Neural cell (in vitro differentiated cells): ENCODE data around the gene NRXN2. TPM values are rescaled to one million over a fixed set of nuclear protein-coding genes. Genes with fewer than 3 reads are reported as not detected.

Source experiments
- H2AFZ ChIP-seq: fragments of 200-600, 300-800 bp; sonication (generic), shearing (Covaris generic); 2 replicates; pipeline ENCODE4 v1.6.0; 2014; ENCODE audit warnings: low read depth, mild to moderate bottlenecking, antibody characterized with exemption, low read length, moderate library complexity
- H3F3A ChIP-seq: fragments of 200-600 bp; shearing (Covaris generic); 2 replicates; pipeline ENCODE4 v1.6.1; 2016; ENCODE audit warnings: mild to moderate bottlenecking, moderate library complexity, mixed read lengths, antibody characterized with exemption, low read length; ENCODE audit not compliant: insufficient read depth, poor library complexity, severe bottlenecking
- H3K27ac ChIP-seq: fragments of 200-600, 300-800 bp; sonication (generic), shearing (Covaris generic); 2 replicates; pipeline ENCODE4 v1.5.1; 2014; ENCODE audit warnings: mild to moderate bottlenecking, low read length, moderate library complexity
- H3K27me3 ChIP-seq: fragments of 300-800, 200-600 bp; sonication (generic), shearing (Covaris generic); 2 replicates; pipeline ENCODE4 v1.6.0; 2014; ENCODE audit warnings: mild to moderate bottlenecking, low read depth, low read length, moderate library complexity; ENCODE audit not compliant: insufficient read depth
- H3K36me3 ChIP-seq: fragments of 300-800, 200-600 bp; sonication (generic), shearing (Covaris generic); 2 replicates; pipeline ENCODE4 v1.5.1; 2014; ENCODE audit warnings: mild to moderate bottlenecking, antibody characterized with exemption, low read length, moderate library complexity; ENCODE audit not compliant: insufficient read depth
- H3K4me2 ChIP-seq: fragments of 300-800, 200-600 bp; sonication (generic), shearing (Covaris generic); 2 replicates; pipeline ENCODE4 v1.6.0; 2014; ENCODE audit warnings: mild to moderate bottlenecking, low read length
- H3K4me3 ChIP-seq: fragments of 300-800, 200-600 bp; sonication (generic), shearing (Covaris generic); 2 replicates; pipeline ENCODE4 v1.5.1; 2014; ENCODE audit warnings: mild to moderate bottlenecking, low read length, moderate library complexity
- H3K79me2 ChIP-seq: fragments of 200-600 bp; shearing (Covaris generic); replicated peaks from 2 replicates; pipeline ENCODE4 v1.6.0; 2014; ENCODE audit warnings: mild to moderate bottlenecking, low read length, moderate library complexity; ENCODE audit not compliant: insufficient read depth
- H3K9ac ChIP-seq: fragments of 300-800, 200-600 bp; sonication (generic), shearing (Covaris generic); 2 replicates; pipeline ENCODE4 v1.6.1; 2016; ENCODE audit warnings: mild to moderate bottlenecking, low read length, mixed read lengths
- H3K9me2 ChIP-seq: fragments of 200-600 bp; shearing (Covaris generic); 2 replicates; pipeline ENCODE4 v1.6.1; 2016; ENCODE audit warnings: mild to moderate bottlenecking, low read length, mixed read lengths; ENCODE audit not compliant: insufficient read depth
- H3K9me3 ChIP-seq: fragments of 200-600, 300-800 bp; sonication (generic), shearing (Covaris generic); 2 replicates; pipeline ENCODE4 v1.6.1; 2016; ENCODE audit warnings: mild to moderate bottlenecking, mixed run types, low read length, moderate library complexity, mixed read lengths
- H4K20me1 ChIP-seq: fragments of 200-600 bp; shearing (Covaris generic); 2 replicates; pipeline ENCODE4 v1.6.1; 2016; ENCODE audit warnings: mild to moderate bottlenecking, mixed run types; ENCODE audit not compliant: insufficient read depth
- EP300 ChIP-seq: fragments of 450-650 bp; conservative IDR thresholded peaks from 2 replicates; pipeline ENCODE4 v1.6.1; 2014; ENCODE audit warnings: antibody characterized with exemption, mild to moderate bottlenecking, moderate library complexity; ENCODE audit not compliant: poor library complexity, severe bottlenecking
- EZH2 ChIP-seq: fragments of 200-600, 300-800 bp; shearing (Covaris generic), sonication (generic); IDR thresholded peaks from 2 replicates; pipeline ENCODE4 v1.6.1; 2014; ENCODE audit warnings: antibody characterized with exemption, low read length, borderline replicate concordance, mild to moderate bottlenecking; ENCODE audit not compliant: insufficient read depth, poor library complexity, severe bottlenecking
- MXI1 ChIP-seq: fragments of 450-650 bp; conservative IDR thresholded peaks from 2 replicates; pipeline ENCODE4 v1.6.1; 2014; ENCODE audit warnings: antibody characterized with exemption, mild to moderate bottlenecking; ENCODE audit not compliant: poor library complexity, severe bottlenecking
- POLR2AphosphoS5 ChIP-seq: IDR thresholded peaks from 2 replicates; pipeline ENCODE4 v1.6.1; 2012
- RAD21 ChIP-seq: fragments of 450-650 bp; conservative IDR thresholded peaks from 2 replicates; pipeline ENCODE4 v1.6.1; 2014; ENCODE audit warnings: antibody characterized with exemption, mild to moderate bottlenecking, moderate library complexity
- REST ChIP-seq: IDR thresholded peaks from 2 replicates; pipeline ENCODE4 v1.6.1; 2012; ENCODE audit warnings: borderline replicate concordance
- SMC3 ChIP-seq: fragments of 450-650 bp; conservative IDR thresholded peaks from 2 replicates; pipeline ENCODE4 v1.6.1; 2014; ENCODE audit warnings: antibody characterized with exemption, mild to moderate bottlenecking, moderate library complexity; ENCODE audit not compliant: poor library complexity
- TAF1 ChIP-seq: IDR thresholded peaks from 2 replicates; pipeline ENCODE4 v1.6.1; 2012; ENCODE audit warnings: low read depth
- polyA plus RNA-seq: library from polyadenylated mRNA; depleted of rRNA; stranded (reverse); fragments of >200 nt; gene quantifications from 2 replicates; pipeline ENCODE4 v1.2.3, GENCODE V29; 2014
- TF ChIP-seq, protein P1 (sequence below): fragments of 450-650 bp; IDR thresholded peaks from 2 replicates; pipeline ENCODE4 v1.5.1; 2014; ENCODE audit warnings: antibody characterized with exemption, mild to moderate bottlenecking, moderate library complexity; ENCODE audit not compliant: poor library complexity, severe bottlenecking

NRXN2 gene
- polyA plus RNA-seq, 1 donor from 2014 or later: 68.0 TPM

DNA sequence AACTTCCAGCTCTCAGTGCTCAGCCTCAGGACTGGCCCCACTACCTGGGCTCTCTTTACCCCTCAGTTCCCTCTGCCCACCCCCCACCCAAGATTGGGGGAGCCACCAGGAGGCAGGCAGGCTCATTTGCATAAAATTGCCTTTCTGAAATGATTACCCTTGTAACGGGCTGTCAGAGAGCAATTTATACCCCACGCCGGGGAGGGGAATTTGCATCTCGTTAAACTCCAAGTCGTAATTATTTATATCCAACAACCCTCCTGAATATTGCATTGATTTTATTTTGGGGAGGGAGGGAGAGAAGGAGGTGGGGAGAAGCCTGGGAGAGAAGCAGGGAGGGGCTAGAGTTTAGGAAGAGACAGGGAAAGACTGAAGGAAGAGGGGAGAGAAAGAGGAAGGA, 8.3 kb downstream of the NRXN2 start:
- Histone ChIP-seq H3K79me2 (peaks cover 56% of the 10 kb centered on the region), H3F3A (no peaks in the 10 kb centered on the region), H3K4me3 (peak overlapping the region; percentile 64), H3K27me3 (no peaks in the 10 kb centered on the region), H3K9me2 (no peaks in the 10 kb centered on the region), H3K36me3 (no peaks in the 10 kb centered on the region), H3K9me3 (no peaks in the 10 kb centered on the region), H3K27ac (peak overlapping the region; percentile 88), H2AFZ (no peak overlapping the region), H3K9ac (peak overlapping the region; percentile 64), H3K4me2 (peak overlapping the region; percentile 36), H4K20me1 (peaks cover 47% of the 10 kb centered on the region)
- TF ChIP-seq EP300 (no peak), RAD21 (no peak), REST (no peak), TAF1 (no peak), EZH2 (no peak), POLR2AphosphoS5 (no peak), MXI1 (no peak), SMC3 (no peak)
- TF ChIP-seq, protein P1, sequence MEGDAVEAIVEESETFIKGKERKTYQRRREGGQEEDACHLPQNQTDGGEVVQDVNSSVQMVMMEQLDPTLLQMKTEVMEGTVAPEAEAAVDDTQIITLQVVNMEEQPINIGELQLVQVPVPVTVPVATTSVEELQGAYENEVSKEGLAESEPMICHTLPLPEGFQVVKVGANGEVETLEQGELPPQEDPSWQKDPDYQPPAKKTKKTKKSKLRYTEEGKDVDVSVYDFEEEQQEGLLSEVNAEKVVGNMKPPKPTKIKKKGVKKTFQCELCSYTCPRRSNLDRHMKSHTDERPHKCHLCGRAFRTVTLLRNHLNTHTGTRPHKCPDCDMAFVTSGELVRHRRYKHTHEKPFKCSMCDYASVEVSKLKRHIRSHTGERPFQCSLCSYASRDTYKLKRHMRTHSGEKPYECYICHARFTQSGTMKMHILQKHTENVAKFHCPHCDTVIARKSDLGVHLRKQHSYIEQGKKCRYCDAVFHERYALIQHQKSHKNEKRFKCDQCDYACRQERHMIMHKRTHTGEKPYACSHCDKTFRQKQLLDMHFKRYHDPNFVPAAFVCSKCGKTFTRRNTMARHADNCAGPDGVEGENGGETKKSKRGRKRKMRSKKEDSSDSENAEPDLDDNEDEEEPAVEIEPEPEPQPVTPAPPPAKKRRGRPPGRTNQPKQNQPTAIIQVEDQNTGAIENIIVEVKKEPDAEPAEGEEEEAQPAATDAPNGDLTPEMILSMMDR: no peak

DNA sequence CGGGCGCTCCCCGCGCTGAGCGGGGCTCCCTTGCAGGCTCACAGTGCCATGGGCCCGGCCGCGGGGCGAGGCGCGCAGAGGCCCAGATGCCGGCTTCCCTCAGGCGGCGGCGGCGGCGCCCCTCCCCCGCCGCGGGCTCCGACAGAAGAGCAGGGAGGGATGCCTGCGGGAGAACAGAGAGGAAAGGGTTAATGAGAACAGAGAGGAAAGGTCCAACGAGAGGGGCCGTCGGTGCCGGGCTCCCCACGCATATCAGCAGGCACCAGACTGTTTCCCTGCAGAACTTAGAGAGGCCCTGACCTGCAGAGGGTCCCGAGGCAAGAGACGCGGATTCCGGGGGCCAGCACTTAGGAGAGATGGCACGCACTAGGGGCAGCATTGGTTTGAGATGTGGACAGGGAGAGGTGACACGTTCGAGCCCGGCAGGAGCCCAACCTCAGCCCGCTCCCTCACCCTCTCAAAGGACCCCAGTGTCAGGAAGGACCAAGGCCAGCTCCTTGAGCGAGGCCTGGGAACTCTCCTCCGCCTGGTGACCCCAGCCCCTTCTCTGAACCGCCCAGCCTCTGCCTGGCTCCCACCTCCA, 9.1 kb downstream of the NRXN2 start:
- Histone ChIP-seq H3K9me3 (no peaks in the 10 kb centered on the region), H3F3A (no peaks in the 10 kb centered on the region), H3K27me3 (no peaks in the 10 kb centered on the region), H3K36me3 (no peaks in the 10 kb centered on the region), H4K20me1 (peaks cover 50% of the 10 kb centered on the region), H3K4me2 (peak overlapping the region; percentile 36), H3K9ac (peak overlapping the region; percentile 64), H3K27ac (peak overlapping the region; percentile 88), H3K79me2 (peaks cover 56% of the 10 kb centered on the region), H2AFZ (no peak overlapping the region), H3K9me2 (no peaks in the 10 kb centered on the region), H3K4me3 (peak overlapping the region; percentile 64)
- TF ChIP-seq TAF1: no peak
- TF ChIP-seq MXI1: peak; percentile 12
